Stimulated activated CD4-positive, alpha-beta T cell treated with anti-CD3 and anti-CD28 coated beads, Interleukin-2, amount 100 ng/mL, for 24 hours (primary cell): ENCODE data around the gene CMC1.
"Not testable (repeated sequence)": the region's sequence is repeated elsewhere in the genome, so short reads cannot be mapped to it uniquely, and the experiment has no call there.

Experiments used
- DNase-seq, 2 donors: peaks; one replicate each; pipeline ENCODE4 v3.0.0-alpha.2; 2020

The CMC1 gene

DNA sequence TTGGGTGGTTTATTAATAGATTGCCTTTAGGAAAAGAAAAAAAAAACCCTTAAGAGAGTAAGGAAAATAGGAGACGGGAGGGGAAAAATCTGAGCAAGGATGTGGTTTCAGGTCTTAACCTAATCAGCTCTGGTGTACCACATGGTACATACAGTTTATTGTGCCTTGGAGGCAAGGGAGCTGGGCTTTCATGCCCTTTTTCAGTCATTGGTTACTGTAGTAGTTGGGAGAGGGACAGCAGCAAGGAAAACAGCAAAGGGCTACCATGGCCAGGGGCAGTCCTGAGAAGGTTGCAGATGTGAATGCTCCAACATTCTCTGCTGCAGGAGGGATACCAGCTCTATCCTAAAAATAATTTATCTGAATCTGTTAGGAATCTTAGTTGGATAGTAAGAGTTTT lies 5.9 kb downstream of the CMC1 start:
- no peak for DNase-seq

DNA sequence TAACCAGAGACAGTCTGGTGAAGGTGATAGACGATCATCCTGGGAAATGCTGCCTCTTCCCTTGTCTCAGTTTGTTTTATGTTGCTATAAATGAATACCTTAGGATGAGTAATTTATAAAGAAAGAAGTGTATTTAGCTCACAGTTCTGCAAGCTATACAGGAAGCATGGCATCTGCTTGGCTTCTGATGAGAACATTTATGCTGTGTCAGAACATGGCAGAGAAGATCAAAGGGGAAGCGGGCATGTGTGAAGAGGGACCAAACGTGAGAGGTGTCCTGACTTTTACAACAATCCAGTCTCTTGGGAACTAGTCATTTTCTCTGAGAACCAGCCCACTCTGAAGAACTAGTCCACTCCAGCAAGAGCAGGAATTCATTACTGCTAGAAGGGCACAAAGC lies 9.6 kb downstream of the CMC1 start:
- no peak for DNase-seq

DNA sequence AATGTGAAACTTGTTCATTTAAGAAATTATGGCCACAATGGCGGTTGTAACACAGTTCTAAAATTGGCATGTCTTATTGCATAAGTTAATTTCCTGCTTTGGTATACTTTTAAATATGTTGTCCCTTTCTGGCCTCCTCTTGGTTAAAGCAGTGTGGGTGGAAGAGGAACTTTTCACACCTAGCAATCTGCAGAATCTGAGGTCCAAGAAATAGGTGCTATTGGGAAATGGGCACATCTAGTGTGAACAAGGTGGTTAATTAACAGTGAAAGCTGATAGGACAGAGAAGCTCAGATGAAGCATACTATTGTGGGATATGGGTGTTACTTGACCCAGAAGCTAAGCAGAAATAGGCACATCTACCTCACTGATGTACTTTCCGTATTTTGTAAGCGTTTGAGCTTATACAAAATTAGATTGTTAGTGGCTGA lies 10.6 kb downstream of the CMC1 start:
- DNase-seq, result no peak

DNA sequence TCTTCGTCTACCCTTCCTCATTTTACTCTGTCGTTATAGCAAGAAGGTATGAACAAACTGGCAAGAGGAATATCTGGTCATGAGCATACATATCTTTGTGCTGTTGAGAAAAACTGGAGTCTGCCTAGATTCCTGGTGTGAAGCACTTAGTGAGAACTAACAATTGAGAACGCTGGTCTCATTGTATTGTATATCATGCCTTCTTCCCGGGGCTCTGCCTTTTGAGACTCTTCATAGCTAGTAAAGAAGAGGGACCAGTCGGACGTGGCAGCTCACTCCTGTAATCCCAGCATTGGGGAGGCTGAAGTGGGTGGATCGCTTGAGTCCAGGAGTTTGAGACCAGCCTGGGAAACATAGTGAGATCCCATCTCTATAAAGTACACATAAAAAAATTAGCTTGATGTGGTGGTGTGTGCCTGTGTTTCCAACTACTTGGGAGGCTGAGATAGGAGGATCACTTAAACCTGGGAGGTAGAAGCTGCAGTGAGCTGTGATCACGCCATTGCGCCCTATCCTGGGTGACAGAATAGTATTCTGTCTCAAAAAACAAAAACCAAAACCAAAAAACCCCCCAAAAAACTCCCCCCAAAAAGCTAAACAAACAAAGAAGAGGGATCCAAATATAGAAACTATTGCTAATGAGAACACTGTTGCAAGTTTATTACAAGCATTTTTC lies 11.8 kb downstream of the CMC1 start:
- no peak for DNase-seq

DNA sequence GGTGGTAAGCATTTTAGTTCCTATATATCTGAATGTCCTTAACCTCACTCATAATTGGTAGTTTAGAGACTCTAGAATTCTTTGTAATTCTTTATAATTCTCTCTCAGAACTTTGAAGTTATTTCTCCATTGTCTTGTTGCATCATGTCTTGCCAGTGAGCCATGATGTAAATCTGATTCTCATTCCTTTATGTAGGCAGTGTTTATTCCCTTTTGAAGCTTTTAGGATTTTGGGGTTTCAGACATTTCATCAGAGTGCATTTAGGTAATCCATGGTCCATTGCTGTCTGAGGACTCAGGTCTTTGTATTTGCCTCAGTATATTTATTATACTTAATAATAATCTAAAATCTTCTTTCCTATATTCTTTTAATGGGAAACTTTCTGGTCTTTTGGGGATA lies 20.6 kb downstream of the CMC1 start:
- DNase-seq, result no peak

DNA sequence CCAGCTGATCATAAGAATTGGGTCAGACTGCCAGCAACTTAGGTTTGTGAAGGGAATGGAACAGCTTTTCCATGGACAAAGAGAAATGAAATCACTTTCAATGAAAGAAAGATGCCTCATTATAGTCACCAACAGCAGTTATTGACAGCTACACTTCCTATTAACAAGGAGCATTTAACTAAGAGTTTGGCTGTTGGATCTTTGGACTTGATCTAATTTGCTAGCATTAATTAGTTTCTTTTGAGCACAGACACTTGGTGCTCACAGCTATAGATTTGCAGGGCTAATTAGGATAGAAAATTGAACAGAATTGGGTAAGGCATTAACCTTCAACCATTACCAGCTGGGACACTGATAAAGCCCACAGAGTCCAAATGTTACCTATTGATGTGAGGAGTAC lies 24.2 kb downstream of the CMC1 start:
- DNase-seq, result no peak

DNA sequence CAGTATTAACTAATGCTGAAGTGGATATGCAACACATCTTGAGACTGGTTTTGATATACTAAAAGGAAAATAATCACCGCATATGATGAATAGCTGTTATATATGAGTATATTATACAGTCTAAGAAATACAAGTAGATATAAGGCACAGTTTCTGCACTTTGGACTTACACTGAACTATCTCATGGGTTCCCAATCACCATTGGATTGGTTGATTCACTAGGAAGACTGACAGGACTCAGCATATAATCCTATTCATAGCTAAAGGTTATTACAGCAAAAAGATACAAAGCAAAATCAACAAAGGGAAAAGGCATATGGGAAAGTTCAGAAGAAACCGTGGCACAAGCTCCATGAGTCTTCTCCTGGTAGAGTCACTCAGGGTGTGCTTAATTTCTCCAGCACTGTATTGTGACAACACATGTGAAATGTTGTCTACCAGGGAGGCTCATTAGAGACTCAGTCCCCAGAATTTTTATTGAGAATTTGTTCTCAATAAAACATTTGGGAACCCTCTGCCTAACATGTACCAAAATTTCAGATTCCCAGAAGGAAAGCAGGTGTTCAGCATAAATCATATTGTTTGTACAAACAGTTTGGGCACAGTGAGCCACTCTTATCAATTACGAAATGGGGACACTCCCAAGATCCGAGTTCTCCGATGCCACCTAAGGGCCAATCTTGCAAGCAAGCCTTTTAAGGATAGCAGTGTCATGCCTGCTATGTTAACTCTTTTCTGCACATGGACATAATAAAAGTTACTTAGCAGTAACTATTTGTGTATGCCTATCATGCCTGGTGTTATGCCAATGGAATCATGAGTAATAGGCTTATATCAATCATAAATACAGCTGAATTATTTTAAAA lies 26.8 kb downstream of the CMC1 start:
- DNase-seq, result no peak

DNA sequence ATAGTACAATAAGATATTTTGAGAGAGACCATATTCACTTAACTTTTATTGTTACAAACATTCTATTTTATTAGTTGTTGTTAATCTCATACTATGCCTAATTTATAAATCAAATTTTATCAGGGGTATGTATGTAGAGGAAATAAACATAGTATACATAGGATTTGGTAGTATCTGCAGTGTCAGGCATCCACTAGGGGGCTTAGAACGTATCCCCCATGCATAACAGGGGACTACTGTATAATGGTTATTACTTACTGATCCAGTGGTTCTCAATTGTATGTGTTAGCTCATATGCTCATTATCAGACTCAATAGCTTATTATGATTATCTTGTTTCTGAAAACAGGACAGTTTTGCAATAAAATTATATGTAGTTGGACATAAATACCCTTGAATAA lies 27.6 kb downstream of the CMC1 start:
- DNase-seq, result no peak

DNA sequence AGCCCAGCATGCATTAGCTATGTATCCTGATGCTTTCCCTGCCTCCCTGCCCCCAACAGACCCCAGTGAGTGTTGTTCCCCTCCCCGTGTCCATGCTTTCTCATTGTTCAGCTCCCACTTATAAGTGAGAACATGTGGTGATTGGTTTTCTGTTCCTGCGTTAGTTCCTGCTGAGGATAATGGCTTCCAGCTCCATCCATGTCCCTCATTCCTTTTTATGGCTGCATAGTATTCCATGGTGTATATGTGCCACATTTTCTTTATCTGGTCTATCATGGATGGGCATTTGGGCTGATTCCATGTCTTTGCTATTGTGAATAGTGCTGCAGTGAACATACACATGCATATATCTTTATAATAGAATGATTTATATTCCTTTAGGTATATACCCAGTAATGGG lies 28.5 kb downstream of the CMC1 start:
- not testable (repeated sequence) for DNase-seq

DNA sequence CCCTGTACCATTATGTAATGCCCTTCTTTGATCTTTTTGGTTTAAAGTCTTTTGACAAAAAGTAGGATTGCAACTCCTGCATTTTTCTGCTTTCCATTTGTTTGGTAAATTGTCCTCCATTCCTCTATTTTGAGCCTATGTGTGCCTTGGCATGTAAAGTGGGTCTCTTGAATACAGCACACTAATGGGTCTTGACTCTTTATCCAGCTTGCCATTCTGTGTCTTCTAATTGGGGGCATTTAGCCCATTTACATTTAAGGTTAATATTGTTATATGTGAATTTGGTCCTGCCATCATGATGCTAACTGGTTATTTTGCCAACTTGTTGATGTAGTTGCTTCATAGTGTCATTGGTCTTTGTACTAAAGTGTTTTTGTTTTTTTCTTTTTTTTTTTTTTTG lies 32.4 kb downstream of the CMC1 start:
- DNase-seq, result no peak

DNA sequence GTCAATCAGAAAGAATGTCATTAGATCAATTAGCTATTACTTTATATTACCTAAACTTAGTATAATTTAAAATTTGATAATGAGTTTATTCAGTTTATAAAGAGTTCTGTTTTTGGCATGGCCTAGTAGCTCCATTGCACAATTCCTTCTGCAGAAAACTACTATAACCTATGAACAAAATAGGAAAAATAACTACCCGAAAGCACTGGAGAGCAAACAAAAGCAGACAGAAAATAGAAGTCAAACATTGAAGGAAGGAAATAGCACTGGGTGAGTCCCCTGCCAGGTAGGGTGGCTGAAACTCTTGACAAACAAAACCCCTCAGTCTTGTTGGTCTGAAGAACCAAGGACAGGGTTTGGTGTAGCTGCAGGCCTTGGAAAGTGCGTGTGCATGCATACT lies 37.5 kb downstream of the CMC1 start:
- DNase-seq, result no peak

DNA sequence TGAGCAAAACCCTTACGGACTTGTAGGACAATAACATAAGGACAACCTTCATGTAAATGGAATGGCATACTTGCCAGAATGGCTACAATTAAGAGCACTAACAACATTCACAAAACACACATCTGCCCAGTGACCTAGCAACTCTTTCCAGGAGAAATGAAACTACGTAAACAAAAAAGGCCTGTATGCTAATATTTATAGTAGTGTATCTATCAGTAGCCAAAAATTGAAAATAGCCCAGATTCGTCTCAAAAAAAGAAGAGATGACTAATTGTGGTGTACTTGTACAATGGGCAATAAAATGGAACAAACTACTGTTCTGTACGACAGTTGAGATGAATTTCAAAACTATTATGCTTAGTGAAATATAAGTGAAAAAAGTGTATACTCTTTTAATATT lies 38.4 kb downstream of the CMC1 start:
- DNase-seq, result no peak

DNA sequence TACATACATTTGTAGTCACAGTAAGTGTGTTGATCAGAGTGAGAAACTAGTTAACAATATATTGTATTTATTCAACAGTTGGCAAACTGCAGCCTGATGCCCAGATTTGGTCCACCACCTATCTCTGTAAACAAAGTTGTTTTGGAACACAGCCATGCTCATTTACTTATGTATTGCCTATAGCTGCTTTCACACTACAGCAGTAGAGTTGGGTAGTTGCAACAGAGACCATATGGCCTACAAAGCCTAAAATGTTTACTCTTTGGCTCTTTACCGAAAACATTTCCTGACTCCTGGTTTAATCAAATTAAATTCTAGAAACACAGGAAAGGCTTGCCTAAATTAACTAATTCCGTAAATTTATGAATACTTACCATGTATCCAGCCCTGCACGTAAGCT lies 39.4 kb downstream of the CMC1 start:
- no peak for DNase-seq

DNA sequence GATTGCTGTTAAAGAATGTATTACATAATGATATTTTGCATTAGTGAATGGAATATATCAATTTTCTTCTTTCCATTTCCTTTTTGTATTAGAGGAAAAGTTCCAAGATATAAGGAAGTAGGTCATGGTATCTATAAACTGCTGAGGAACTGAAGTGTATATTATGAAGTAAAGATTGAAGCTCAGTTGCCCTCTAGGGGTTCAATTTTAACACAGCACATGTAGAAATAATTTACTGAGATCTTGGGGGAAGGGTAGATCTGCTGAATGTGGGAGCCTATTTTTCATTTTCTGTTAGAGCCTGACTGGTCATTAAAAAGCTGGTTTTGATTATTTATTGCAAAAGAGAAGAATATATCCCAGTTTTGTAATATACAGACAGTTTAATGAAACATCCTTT lies 45.2 kb downstream of the CMC1 start:
- DNase-seq, result no peak

DNA sequence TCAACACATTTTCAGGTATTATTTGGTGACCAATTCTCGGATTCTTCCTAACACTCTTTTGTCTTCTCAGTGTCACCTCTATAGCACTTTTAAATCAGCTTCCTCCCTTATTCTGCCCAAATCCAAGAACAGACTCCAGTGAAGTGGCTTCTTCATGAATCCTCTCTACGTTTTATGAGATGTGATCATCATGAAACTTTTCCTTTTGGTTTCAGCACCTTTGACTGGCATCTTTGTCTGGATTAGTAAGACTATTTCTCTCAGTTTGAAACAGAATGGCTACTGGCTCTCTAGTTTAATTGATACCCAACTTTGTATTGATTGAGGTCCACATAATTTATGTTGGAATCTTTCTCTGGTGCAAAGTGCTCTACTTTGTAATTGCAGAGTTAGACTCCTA lies 45.6 kb downstream of the CMC1 start:
- DNase-seq, result no peak

DNA sequence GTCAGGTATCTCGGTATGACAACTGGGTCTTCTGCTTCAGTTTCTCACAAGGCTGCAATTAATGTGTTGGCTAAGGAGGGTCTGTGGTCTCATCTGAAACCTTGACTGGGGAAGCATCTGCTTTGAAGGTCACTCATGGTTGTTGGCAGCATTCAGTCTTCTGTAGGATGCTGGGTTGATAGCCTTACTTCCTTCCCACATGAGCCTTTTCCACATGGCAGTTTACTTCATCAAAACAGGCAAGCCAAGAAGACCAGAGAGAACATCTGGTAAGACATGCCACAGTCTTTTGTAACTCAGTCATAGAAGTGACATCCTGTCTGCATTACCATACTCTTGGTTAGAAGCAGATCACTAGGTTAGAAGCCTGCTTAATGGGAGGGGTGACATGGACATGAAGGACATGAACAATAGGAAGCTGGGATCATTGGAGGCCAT lies 49.5 kb downstream of the CMC1 start:
- DNase-seq, result no peak

DNA sequence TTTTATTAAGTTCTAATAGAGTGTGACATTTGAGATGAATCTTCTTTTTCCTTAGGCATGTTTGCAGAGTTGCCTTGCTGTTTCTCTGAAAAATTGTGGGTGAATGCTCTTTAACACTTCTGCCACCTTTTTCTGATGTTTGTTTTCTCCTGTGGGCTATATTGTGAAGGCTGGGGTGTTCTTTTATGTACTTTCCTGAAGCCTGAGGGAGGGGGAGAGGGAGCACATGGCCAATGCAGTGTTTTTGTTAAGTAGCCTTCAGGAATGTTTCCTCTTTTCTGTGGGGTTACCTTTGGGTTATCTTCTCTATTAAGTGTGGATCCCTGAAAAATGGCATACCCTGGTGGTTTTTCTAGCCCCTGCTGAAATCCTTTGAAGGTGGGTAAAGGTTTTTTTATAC lies 50.2 kb downstream of the CMC1 start:
- no peak for DNase-seq

DNA sequence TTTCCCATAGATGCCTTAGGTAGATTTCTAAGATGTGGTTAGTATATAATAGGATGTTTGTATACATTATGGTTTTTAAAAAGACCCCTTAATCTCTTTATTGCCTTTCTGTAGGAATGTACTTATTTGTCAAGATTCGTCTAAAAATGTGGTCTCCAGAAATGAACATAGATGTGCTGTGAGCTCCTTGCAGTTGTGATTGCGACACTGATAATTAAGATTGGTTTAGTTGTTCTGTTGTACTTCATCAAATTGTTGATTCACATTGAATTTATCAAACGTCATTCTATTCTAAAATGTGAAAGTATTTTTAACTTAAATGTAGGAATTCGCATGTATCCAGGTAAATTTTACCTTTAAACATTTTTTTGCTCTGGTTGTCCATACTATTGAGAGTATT lies 51.2 kb downstream of the CMC1 start:
- DNase-seq, result no peak

DNA sequence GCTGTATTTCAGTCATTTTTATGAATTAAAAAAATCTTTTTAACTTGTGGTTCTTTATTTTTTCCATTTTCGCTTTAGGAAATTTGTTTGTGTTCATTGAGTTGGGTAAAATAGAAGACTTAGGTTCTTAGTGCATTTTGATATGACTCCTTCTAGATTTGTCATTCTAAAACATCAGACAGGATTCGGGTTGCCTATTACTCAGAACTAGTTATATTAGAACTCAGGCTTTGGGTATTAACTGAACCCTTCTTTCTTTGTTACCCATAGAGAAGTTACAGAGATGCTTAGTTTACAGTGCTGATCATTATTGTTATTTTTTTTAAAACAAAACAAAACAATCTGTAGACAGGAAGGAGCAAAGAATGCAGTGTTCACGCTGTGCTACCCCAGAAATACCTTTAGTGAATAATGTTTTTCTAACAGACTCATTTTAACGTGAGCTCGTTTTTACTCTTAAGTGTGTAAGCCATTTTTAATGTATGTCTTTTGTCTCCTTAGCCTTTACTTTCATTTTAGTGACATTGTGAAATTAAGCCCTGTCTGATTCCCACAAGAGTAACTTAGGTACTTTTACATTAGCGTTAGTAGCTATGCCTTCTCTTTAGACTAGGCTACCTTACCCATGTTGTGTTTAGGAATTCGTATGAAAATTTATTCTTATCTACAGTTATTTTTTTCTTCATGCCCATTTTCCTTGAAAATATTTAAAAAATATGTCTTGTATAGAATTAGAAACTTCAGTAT lies 53.4 kb downstream of the CMC1 start:
- DNase-seq, result no peak

DNA sequence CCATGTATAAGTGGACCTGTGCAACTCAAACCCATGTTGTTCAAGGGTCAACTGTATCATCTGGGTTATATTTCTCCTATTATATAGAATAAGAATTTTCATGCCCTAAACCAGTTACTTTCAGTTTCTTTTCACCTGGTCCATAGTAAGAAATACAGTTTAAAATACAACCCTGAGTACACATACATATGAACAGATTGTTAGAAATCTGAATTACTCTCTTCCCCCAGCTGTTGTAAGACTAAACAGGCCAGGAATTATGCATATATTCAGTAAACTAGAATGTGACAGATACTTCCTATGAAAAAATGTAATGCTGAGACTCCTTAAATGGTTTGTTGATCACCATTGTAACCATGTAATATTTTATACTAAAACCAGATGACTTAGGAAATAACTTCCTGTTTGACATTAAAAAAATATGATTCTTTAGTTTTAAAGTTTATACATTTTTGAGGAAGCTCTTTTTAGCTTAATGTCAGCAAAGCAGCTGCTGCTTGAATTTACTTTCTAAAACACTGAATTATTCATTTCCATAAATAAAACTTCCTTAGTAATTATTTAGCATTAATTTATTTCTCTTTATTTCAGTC lies 54.6 kb downstream of the CMC1 start:
- no peak for DNase-seq

DNA sequence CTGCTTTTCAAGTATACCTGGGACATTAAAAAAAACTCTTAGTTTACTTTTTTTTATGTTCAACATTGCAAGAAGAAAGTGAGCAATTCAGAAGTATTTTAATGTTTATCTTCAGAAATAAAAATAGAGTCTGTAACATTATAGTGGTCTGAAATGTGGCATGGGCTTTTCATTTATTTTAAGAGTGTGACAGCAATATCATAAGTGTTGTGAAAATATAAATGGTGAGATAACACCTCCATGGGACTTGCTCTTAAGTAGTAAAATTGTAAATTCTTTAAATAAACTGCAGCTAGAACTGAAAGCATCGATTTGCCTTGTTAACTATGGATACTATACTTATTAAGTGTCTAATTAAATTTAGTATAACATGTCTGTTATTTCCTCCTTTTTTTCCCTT lies 58.3 kb downstream of the CMC1 start:
- DNase-seq, result no peak

DNA sequence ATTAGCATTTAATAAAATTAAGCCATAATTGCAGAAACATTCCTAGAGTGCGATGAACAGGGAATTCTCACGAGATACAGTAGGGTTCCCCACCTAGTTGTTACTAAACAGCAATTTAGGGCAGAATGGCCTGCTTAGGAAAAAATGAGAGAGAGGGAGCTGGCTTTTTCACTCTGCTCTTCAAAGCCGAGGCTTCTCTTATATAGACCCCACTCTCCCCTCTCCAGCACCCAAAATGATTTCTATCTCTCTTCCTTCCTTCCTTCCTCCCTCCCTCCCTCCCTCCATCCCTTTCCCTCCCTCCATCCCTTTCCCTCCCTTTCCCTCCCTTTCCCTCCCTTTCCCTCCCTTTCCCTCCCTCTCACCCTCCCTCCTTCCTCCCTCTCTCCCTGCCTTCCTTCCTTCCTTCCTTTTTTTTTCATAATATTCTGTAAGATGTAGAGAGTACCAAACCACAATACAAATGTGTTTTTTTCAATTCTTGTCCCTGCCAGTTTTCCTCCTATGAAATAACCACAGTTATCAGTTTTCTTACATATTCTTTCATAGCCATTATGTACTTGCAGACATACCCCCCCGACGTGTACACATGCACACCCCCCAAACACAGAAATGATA lies 59.0 kb downstream of the CMC1 start:
- DNase-seq, result no peak

DNA sequence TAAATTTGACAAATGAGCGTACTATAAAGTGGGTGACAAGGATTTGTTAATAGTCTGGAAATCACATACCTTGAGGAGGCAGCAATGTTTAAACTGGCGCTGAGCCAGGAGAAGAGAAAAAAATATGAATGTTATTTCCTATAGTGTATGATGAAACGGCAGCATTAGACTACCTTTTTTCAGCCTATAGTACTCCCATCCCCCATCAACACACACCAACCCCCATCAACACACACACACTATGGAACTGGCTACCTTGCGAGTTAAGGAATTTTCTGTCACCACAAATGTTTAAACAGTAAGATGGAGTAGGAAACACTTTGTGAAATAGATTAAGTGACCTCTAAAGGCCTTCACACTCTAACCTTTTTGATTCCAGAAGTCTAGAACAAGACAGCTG lies 60.3 kb downstream of the CMC1 start:
- DNase-seq, result no peak
